NCI-H1048 (cell line): ENCODE measurements around the gene CARF.

Experiments
- DNase-seq: peaks from one replicate; lab custom pipeline; 2025; lab: John Stamatoyannopoulos, UW

Gene CARF

GRCh38 chr2:203018181-203018580 lies 106.1 kb downstream of the CARF start:
- no peak for DNase-seq

GRCh38 chr2:203019142-203019541 lies 107.1 kb downstream of the CARF start:
- no peak for DNase-seq

- DNase-seq: no peak
These were observed 109.9 kb downstream of the CARF start for GRCh38 chr2:203021991-203022390.

GRCh38 chr2:203022751-203023150 lies 110.7 kb downstream of the CARF start:
- DNase-seq: no peak

- no peak for DNase-seq
These were observed 113.5 kb downstream of the CARF start for GRCh38 chr2:203025592-203025991.

GRCh38 chr2:203030545-203030944 lies 118.5 kb downstream of the CARF start:
- no peak for DNase-seq

GRCh38 chr2:203030991-203031390 lies 118.9 kb downstream of the CARF start:
- DNase-seq: no peak

- DNase-seq: no peak
These were observed 121.3 kb downstream of the CARF start for GRCh38 chr2:203033395-203033794.

- DNase-seq: no peak
These were observed 123.9 kb downstream of the CARF start for GRCh38 chr2:203035879-203036470.
